ENCODE results near the gene PLA2G7.
A peak's percentile ranks its signal among the peaks of the same experiment; 100 is the strongest.
"Not testable (repeated sequence)": the region's sequence is repeated elsewhere in the genome, so short reads cannot be mapped to it uniquely, and the experiment has no call there.

The PLA2G7 gene

DNA sequence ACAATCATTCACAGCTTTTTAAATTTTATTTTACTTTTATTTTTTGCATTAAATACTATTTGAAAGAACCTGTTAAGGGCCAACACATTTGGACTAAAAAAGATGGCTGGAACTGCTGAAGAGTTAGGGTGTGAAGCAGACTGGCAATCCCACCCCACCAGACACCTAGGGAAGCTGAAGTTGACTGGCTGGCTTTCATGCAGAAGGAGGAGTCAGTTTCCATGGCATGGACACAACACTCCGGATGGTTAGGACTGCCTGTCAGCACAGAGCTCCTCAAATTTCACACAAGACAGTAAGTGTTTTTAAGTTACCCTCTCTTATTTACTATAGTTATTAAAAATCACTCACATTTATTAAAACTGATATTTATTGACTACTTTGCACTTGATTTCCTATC, 11.5 kb upstream of the PLA2G7 start, which contains the start of gene ANKRD66:
Gene ANKRD66, plus strand, starts transcription at position 238 of the 400 bp plus-strand sequence. CDS start 5,016 bp downstream, outside the sequence.
- no peak for DNase-seq

DNA sequence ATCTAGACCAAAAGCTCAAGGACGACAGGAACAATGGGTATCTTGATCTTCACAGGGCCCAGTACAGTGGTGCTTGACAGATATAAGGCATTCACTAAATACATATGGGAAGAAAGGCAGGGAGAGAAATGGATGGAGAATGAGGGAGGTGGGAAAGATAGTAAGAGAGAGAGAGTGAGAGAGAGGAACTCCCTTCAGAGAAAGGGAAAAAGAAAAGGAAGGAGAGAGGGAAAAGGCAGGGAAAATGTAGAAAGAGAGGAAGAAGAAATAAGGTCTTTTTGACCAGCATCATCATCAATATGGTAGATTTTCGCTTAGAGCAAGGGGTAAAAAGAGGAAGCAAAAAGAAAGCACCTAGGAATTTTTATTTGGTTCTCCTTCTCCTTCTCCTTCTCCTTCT, 10.8 kb upstream of the PLA2G7 start:
- no peak for DNase-seq

DNA sequence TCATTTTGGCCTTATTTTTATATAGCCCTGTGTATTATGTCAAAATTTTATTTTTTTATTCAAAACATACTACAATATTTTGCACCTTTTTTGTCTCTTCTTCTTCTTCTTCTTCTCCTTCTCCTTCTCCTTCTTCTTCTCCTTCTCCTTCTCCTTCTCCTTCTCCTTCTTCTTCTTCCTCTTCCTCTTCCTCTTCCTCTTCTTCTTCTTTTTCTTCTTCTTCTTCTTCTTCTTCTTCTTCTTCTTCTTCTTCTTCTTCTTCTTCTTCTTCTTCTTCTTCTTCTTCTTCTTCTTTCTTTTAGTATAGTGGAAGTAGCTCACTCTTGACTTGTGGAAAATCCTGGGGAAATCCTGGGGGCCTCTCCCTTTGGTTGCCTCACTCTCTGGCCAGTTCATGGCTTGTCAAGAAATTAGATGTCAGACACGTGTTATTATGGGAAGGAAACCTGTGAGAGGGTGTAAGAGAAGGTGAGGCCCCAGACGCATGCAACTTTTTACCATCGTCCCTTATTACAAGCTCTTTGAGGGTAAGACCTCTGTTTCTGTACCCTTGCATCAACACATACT, 9.1 kb upstream of the PLA2G7 start:
- not testable (repeated sequence) for DNase-seq

DNA sequence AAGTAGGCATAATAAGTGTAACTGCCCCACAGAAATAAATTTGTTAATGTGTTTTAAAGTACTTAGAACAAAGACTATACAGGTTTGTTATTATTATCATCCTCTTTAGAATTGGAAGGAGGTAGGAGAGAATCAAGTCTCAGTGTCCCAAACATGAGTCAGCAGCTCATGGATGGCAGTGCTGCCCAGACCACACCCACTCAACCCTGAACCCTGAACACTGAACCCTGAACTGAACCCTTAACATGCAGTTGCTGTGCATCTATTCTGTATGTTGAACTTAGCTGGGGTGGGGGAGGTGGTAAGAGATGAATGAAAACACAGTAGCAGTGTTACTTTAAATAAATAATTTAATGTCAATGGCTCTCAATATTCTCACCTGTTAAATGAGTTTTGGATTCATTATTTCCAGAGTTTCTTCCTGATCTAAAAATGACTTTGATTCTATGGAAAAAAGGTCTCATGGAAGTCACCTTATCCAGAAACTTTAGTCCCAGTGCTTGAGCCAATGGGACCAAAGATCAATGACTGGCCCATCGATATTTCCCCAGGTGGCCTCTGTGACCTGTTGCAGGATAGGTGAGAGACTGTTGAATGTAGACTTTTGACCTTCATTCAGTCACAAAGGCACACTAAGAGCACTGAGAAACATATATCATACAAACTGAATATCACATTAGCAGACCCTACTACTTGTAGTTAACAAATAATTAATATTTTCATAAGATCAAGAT, 8.4 kb upstream of the PLA2G7 start:
- DNase-seq: no peak

DNA sequence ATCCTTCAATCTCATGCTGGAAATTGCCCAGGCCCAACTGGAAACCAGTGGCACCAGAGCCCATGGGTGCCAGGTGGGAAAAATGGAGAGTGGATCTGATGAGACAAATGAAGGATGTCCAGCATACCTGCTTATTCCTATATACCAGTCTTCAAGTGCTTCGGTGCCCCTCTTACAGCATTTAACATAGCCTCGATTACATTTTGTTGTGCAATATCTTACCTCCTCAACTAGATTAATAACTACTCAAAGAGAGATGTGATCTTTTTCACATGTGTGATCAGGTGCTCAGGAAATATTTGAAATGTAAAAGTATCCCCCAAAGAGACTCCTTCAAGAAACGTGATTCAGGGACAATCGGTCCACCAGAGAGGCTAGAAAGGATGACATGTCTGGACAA, 6.7 kb upstream of the PLA2G7 start:
- DNase-seq: no peak

DNA sequence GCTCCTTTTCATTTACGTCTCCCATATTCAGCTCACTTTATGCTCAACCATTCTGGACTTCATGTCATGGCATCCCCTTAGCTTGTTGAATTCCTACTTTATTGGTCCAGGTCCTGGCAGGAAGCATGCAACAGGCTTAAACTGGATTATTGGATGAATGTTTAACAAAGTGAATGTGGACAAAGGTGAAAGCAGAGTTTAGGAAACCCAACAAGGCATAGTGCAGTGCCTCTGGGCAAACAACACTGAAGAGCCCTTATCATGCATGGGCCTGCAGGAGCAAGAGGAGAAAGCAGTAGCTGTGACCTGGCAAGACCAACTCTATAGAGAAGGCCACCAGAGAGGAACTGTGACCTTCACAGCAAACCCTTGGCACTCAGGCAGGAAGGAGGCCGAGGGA, 6.3 kb upstream of the PLA2G7 start:
- DNase-seq: no peak

DNA sequence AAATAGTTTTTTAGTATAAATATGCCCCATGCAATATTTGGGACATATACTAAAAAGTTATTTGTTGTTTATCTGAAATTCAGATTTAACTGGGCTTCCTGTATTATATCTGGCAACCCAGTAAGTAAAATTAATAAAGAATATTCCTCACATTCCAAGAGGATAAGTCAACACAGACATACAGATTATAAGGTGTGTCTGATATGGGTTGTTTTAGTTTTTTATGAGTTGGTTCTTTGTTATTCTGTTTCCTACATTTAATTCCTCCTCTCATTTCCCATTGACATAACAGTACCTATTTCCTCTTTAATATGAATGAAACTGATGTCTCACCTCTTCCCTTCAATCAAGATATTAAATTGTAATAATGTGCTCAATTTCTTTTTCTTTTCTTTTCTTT, 1.7 kb upstream of the PLA2G7 start:
- no peak for DNase-seq

DNA sequence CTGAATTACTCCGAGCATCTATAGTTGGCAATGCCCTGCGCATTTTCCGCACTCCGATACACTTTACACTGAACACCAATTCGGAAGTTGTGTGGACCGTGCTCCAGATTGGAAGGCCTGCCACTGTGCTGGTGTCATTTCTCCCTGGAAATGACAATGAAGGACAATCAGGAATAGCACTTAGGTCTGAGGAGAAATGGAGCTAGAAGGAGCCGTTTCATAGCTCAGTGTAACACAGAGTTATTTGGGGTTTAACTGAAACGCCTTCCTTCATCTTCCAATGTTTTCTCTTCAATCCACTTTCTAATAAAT, 501 bp upstream of the PLA2G7 start:
- no peak for DNase-seq

DNA sequence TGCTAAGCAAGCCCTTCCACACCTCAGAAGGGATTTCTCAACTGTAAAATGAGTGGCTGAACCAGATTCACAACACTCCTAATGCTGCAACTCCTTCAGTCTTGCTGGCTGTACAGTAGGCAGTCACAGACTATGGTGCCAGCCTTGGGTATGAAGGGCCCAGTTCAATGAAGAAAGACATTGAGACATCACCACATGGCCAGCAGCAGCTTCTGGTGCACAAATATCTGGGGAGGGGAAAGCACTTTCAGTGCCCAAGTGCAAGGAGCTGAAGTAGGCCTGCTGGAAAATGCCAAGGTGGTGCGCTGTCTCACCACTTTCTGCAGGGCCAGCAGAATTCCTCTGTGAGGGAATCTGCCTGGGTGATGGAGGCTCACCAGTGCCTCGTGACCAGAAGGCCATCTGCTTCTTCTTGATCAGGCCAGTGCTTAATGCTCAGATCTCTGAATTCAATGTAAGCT, 1.8 kb downstream of the PLA2G7 start:
- DNase-seq: no peak

DNA sequence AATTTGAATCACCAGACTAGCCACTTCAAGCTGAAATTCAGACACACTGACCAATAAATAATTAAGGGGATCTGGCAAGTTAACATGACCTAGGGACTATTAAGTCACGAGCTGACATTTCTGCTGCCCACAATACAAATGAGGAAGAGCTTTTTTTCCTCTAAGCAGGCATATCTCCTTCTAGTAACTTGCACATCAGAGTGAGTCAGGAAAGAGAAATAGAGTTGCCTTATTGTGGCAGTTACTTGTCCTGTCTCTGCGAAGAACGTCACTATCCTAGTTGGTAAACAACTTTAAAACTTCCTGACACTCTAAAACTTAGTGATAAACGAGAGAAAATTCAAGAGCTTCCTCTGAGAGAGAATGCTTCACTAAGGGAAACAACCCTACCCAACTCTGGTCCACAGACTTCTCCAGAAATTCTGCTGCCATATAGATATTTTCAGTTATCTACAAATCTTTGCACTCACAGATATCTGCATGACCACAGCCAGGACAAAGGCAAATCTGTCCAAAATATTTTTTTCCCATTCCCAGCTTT, 4.2 kb downstream of the PLA2G7 start:
- no peak for DNase-seq

DNA sequence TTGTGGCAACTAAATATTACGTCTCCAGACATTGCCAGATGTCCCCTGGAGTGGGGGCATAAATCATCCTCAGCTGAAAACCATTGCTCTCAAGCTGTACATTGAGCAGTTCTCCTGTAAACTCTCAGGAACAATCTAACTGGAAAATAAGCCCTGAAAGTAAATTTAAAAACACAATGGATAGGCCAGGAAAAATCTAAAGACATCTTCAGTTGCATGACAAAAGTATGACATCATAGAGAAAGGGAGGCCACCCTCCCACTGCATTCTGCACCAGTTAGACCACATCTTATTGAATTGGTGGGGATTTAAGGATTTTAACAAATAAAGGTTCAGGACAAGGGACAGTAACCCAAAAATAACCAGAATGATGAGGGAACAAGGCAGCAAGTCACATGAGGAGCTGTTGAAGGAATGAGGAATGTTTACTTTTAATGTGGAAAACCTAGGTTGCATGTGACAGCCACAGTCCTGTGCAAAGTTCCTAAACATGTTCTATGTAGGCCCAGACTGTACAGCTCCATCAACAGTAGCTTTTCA, 5.3 kb downstream of the PLA2G7 start:
- DNase-seq: no peak

DNA sequence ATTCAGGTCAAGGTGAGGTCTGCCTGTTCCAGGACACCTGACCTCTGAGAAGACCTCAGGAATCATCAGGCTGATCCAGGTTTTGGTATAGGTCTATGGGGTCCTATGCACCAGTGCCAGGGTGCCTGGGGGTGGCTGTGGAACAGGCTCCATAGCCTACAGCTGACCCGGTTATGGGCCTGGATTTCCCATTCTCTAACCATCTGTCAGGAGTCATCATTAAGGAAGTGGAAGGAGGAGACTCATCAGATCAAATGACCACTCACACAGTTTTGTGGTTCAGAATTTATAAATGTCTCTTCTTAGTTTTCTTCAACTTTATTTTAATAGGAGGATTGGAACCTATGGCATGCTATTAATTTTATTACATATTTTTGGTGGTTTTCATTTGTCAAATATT, 14.8 kb downstream of the PLA2G7 start:
- DNase-seq: no peak

DNA sequence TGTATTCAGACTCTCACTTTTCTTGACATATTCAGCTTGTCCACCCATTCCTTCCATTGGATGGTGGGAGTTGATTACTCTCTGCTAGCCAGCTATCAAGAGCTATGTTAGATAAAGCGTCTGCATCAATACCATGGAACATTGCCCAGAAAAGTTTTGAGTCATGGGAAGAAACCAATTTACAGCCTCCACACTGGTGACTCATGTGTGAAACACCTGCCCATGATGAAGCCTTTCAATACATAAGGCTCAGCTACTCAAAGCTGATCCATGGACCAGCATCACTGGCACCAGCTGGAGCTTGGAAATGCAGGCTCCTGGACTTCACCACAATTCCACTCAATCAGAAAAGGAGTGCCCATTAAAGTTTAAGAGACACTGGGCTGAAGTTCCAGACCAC, 16.1 kb downstream of the PLA2G7 start:
- no peak for DNase-seq

DNA sequence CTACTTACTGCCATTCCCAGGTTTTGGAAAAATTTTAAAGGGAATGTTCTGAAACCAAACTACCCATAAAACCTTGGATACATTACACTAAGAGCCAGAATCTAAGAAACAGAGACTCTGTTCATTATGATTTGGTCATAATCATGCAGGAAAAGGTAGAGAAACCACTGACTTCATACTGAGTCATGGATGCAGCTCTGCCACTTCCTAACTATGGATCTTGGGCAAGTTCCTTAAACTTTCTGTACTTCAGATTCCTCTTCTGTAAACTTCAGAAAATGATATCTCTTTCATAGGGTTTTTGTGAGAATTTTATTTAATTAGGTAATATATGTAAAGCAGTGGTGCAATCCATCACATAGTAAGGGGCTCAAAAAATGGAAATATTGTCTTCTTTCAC, 20.0 kb downstream of the PLA2G7 start:
- no peak for DNase-seq

DNA sequence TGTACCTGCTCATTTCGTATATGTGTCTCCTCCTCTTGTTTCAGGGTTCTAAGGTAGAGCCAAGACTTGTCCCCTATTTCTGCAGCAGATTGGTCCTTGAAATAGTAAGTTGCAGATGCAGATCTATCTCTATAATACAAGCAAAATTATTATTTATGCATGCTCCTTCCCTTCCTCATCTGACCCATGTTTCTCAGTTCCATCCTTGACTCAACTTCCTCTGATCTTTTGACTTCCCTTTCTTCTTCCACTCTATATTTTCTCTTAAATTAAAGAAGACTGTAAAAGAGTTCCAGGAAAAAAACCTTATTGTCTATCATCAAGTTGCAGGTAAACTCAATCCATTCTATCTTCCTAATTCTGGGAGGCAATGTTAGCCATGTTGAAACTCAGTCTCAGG, 23.7 kb downstream of the PLA2G7 start:
- no peak for DNase-seq

DNA sequence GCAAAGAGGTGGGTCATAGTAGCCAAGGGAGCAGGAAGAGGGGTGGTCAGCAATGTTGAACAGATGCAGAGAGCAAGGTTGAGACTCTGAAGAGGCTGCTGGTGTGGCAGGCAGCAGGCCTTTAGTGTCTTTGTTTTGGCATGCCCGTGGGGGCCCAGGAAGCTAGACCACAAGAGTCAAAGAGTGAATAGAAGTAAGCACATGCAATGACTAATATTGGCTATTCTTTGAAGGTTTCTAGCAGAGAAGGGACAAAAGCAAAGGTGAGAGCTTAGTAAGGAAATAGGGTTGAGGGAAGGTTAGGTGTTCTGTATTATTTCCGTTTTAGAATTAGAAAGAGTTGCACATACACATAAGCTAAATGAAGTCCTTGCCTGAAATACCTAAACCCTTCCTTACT, 28.7 kb downstream of the PLA2G7 start:
- no peak for DNase-seq

DNA sequence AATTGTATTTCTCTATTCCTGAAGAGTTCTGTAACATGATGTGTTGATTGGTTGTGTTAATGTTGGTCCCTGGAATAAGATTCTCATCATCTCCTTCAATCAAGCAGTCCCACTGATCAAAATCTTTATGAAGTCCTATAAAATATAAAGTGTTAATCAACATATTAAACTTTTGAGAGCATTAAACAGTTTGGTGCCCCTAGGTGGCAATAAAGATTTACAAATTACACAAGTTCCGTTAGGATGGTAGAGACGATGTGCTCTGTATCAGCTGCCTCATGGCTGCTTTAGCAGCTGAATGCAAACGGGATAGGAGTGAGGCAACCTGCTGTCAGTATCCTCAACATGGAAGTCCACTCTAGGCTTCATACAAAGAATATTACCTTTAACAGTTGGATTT, 30.6 kb downstream of the PLA2G7 start:
- peak; percentile 1 for DNase-seq

DNA sequence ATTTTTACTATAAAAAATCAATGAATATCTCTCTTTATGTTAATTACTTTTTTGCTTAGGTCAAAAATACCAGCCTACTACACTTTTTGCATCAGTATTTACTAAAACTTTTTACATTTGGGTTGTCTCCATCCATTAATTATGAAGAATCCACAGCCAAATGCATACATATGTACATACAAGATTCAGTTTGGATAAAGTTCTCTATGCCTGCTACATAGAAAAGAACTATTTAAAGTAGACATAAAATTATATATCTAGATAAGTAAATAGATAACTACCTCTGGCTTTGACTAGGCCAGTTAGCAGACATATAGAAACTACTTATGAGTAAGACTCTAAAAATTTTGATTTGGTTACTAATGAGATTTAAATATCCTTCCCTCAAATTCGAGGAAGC, 35.2 kb downstream of the PLA2G7 start:
- no peak for DNase-seq

DNA sequence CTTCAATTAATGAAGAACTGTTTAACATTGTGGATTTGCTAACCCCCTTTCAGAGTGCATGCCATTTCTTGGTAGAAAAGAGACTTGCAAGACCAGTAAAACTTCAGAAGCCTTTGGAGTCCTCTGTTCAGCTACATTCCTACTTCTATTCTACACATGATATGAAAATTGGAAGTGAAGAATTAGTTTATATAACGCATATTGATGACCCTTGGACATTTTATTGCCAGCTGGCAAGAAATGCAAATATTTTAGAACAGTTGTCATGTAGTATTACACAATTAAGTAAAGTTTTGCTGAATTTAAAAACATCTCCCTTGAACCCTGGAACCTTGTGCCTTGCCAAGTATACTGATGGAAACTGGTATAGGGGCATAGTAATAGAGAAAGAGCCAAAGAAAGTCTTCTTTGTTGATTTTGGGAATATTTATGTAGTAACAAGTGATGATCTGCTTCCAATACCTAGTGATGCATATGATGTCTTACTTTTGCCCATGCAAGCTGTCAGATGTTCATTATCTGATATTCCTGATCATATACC, 44.2 kb downstream of the PLA2G7 start:
- DNase-seq: no peak

DNA sequence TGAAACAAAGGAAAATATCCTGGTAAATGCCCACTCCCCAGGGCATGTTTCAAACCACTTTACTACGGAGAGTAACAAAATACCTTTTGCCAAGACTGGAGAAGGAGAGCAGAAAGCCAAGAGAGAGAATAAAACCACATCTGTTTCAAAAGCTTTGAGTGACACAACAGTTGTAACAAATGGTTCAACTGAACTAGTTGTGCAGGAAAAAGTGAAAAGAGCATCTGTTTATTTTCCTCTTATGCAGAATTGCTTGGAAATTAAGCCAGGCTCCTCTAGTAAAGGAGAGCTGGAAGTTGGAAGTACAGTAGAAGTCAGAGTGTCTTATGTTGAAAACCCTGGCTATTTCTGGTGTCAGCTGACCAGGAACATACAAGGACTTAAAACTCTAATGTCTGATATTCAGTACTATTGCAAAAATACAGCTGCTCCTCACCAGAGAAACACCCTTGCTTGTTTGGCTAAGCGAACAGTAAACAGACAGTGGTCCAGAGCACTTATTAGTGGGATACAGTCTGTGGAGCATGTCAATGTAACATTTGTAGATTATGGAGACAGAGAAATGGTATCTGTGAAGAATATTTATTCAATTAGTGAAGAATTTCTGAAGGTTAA, 44.9 kb downstream of the PLA2G7 start:
- no peak for DNase-seq

DNA sequence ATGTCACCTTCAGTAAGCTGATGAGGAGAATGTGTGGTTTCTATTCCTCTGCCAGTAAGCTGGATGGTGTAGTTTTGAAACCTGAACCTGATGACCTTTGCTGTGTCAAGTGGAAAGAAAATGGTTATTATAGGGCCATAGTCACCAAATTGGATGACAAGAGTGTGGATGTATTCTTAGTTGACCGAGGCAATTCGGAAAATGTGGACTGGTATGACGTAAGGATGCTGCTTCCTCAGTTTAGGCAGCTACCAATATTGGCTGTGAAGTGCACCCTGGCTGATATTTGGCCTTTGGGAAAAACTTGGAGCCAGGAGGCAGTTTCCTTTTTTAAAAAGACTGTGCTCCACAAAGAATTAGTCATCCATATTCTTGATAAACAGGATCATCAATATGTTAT, 45.5 kb downstream of the PLA2G7 start:
- DNase-seq: no peak

DNA sequence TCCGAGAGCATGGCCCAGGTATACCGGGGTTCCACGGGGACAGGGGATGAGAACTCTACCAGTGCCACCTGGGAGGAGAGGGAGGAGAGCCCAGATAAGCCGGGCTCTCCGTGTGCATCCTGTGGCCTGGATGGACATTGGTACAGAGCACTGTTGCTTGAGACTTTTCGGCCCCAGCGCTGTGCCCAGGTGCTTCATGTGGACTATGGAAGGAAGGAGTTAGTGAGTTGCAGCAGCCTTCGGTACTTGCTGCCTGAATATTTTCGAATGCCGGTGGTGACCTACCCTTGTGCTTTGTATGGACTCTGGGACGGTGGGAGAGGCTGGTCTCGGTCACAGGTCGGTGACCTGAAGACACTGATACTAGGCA, 46.2 kb downstream of the PLA2G7 start:
- no peak for DNase-seq

DNA sequence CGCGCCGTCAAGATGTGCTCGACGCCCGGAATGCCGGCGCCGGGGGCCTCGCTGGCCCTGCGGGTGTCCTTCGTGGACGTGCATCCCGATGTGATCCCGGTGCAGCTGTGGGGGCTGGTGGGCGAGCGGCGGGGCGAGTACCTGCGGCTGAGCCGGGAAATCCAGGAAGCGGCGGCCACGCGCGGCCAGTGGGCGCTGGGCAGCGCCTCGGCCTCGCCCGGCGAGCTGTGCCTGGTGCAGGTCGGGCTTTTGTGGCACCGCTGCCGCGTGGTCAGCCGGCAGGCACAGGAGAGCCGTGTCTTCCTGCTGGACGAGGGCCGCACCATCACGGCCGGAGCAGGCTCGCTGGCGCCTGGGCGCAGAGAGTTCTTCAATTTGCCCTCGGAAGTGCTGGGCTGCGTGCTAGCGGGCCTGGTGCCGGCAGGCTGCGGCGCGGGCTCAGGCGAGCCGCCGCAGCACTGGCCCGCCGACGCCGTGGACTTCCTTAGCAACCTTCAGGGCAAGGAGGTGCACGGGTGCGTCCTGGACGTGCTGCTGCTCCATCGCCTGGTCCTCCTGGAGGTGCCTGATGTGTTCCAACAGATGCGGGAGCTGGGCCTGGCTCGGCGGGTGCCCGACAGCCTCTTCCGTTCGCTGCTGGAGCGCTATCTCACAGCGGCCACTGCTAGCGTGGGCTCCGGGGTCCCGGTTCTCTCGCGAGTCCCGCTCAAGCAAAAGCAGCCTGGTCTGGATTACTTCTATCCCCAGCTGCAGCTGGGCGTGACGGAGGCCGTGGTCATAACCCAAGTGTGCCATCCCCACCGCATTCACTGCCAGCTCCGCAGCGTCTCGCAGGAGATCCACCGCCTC, 46.8 kb downstream of the PLA2G7 start:
- DNase-seq: no peak
